ENCODE data around the gene MMP14. TPM values are rescaled to one million over a fixed set of nuclear protein-coding genes. Genes with fewer than 3 reads are reported as not detected.

MMP14 gene
- polyA plus RNA-seq, 3 donors, result 132 to 140 (median 134) TPM

GRCh38 chr14:22882529-22883172 lies 46.3 kb downstream of the MMP14 start:
- peak in 1 of 3 donors; percentile 78 for DNase-seq (ENCODE audit: low read depth in 3 of 3, low spot score in 2 of 3)

GRCh38 chr14:22883173-22883976 lies 47.0 kb downstream of the MMP14 start, which contains the start of gene REM2:
REM2 (plus strand) TSS chr14:22883222; CDS start chr14:22883288, 66 bp downstream.
- DNase-seq (ENCODE audit: low read depth in 3 of 3, low spot score in 2 of 3), result no peak

GRCh38 chr14:22884076-22884737 lies 47.8 kb downstream of the MMP14 start:
- DNase-seq (ENCODE audit: low read depth in 3 of 3, low spot score in 2 of 3), result no peak

- DNase-seq (ENCODE audit: low read depth in 3 of 3, low spot score in 2 of 3), result no peak
These were observed 48.5 kb downstream of the MMP14 start for GRCh38 chr14:22884738-22885523.

- no peak for DNase-seq (ENCODE audit: low read depth in 3 of 3, low spot score in 2 of 3)
These were observed 49.6 kb downstream of the MMP14 start for GRCh38 chr14:22885975-22886374.

GRCh38 chr14:22886500-22887259 lies 50.3 kb downstream of the MMP14 start:
- peak in 1 of 3 donors; percentile 62 for DNase-seq (ENCODE audit: low read depth in 3 of 3, low spot score in 2 of 3)

- peak in 2 of 3 donors; percentile 74 to 86 for DNase-seq (ENCODE audit: low read depth in 3 of 3, low spot score in 2 of 3)
These were observed 51.0 kb downstream of the MMP14 start for GRCh38 chr14:22887260-22887989.

- DNase-seq (ENCODE audit: low read depth in 3 of 3, low spot score in 2 of 3), result no peak
These were observed 51.6 kb downstream of the MMP14 start for GRCh38 chr14:22887990-22888378.

GRCh38 chr14:22888662-22889061 lies 52.3 kb downstream of the MMP14 start:
- DNase-seq (ENCODE audit: low read depth in 3 of 3, low spot score in 2 of 3), result no peak

GRCh38 chr14:22890416-22890815 lies 54.0 kb downstream of the MMP14 start:
- DNase-seq (ENCODE audit: low read depth in 3 of 3, low spot score in 2 of 3), result no peak

GRCh38 chr14:22892488-22892887 lies 56.1 kb downstream of the MMP14 start:
- DNase-seq (ENCODE audit: low read depth in 3 of 3, low spot score in 2 of 3), result no peak

- DNase-seq (ENCODE audit: low read depth in 3 of 3, low spot score in 2 of 3), result no peak
These were observed 57.3 kb downstream of the MMP14 start for GRCh38 chr14:22893706-22894105.

- DNase-seq (ENCODE audit: low read depth in 3 of 3, low spot score in 2 of 3), result no peak
These were observed 59.0 kb downstream of the MMP14 start for GRCh38 chr14:22895402-22895801.

- no peak for DNase-seq (ENCODE audit: low read depth in 3 of 3, low spot score in 2 of 3)
These were observed 60.0 kb downstream of the MMP14 start for GRCh38 chr14:22896356-22896755.

GRCh38 chr14:22896760-22897159 lies 60.4 kb downstream of the MMP14 start:
- no peak for DNase-seq (ENCODE audit: low read depth in 3 of 3, low spot score in 2 of 3)

GRCh38 chr14:22897357-22897756 lies 61.0 kb downstream of the MMP14 start:
- no peak for DNase-seq (ENCODE audit: low read depth in 3 of 3, low spot score in 2 of 3)
